HL-60 (cell line): ENCODE results near the gene TMEM45A.

Experiments used
- DNase-seq, 2 experiments: peaks; one replicate each; pipeline ENCODE4 v3.0.0-alpha.2; 2010 to 2020; ENCODE audit warnings: low read depth in 1 of 2, low spot score in 1 of 2
- H3K27ac ChIP-seq: fragments of 250-450 bp; sonication (Bioruptor Pico); replicated peaks from 2 replicates; pipeline ENCODE4 v1.5.1; 2020; ENCODE audit warnings: mild to moderate bottlenecking, moderate library complexity
- H3K27me3 ChIP-seq: fragments of 250-450 bp; sonication (Bioruptor Pico); 2 replicates; pipeline ENCODE4 v1.5.1; 2021; ENCODE audit warnings: mild to moderate bottlenecking, moderate library complexity; ENCODE audit not compliant: insufficient read depth, poor library complexity, severe bottlenecking
- H3K4me3 ChIP-seq: replicated peaks from 2 replicates; pipeline ENCODE4 v1.5.1; 2011; ENCODE audit warnings: mild to moderate bottlenecking, control low read depth, low read length; ENCODE audit not compliant: insufficient read depth
- CTCF ChIP-seq: IDR thresholded peaks from one replicate; pipeline ENCODE4 v1.5.1; 2011; ENCODE audit warnings: low read length, control low read depth, inconsistent platforms; ENCODE audit not compliant: insufficient read depth
- GABPA ChIP-seq: IDR thresholded peaks from 2 replicates; pipeline ENCODE4 v1.6.1; 2012; ENCODE audit warnings: low read depth
- POLR2AphosphoS5 ChIP-seq: IDR thresholded peaks from 2 replicates; pipeline ENCODE4 v1.6.1; 2012; ENCODE audit warnings: low read depth
- REST ChIP-seq: IDR thresholded peaks from 2 replicates; pipeline ENCODE4 v1.6.1; 2012; ENCODE audit warnings: low read depth; ENCODE audit not compliant: insufficient replicate concordance
- SPI1 ChIP-seq: IDR thresholded peaks from 2 replicates; pipeline ENCODE4 v1.6.1; 2012; ENCODE audit warnings: low read depth, mild to moderate bottlenecking, borderline replicate concordance

Gene TMEM45A

DNA sequence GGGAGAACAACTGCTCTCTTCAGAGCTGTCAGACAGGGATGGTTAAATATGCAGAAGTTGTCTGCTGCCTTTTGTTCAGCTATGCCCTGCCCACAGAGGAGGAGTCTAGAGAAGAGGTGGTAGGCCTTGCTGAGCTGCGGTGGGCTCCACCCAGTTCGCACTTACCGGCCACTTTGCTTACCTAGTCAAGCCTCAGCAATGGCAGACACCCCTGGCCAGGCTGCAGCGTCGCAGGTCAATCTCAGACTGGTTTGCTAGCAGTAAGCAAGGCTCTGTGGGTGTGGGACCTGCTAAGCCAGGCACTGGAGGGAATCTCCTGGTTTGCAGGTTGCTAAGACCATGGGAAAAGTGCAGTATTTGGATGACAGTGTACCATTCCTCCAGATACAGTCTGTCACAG, 12.3 kb upstream of the TMEM45A start:
- TF ChIP-seq SPI1 (no peak), GABPA (no peak), CTCF (no peak), POLR2AphosphoS5 (no peak), REST (no peak)
- Histone ChIP-seq H3K27ac (no peak overlapping the region), H3K4me3 (no peak overlapping the region), H3K27me3 (no peaks in the 10 kb centered on the region)
- DNase-seq, result no peak

DNA sequence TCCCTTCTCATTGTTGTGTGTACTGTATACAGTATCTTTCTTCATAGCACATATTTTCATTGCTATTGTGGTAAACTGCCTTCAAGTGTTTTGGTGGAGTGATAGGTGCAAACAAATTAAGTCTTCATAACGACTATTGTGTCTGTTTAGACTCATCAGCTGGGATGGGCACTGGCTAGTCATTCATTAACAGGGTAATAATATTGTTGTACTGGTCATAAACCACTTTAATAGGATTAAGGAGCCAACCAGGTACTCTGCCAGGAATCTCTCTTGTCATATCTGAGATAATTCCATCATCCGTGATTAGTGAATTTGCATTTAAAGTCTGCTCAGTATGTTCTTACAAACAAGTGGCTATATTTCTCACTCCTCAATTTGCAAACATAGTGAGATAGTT, 10.2 kb upstream of the TMEM45A start:
- no peak for DNase-seq
- Histone ChIP-seq H3K4me3 (no peak overlapping the region), H3K27me3 (no peaks in the 10 kb centered on the region), H3K27ac (no peak overlapping the region)
- TF ChIP-seq POLR2AphosphoS5, result no peak
- no peak for TF ChIP-seq GABPA
- TF ChIP-seq CTCF, result no peak
- no peak for TF ChIP-seq REST
- no peak for TF ChIP-seq SPI1

GRCh38 chr3:100483529-100483928, 8.9 kb upstream of the TMEM45A start:
- TF ChIP-seq POLR2AphosphoS5 (no peak), SPI1 (no peak), REST (no peak), CTCF (no peak), GABPA (no peak)
- H3K27ac ChIP-seq, result no peak overlapping the region
- no peak overlapping the region for H3K4me3 ChIP-seq
- no peaks in the 10 kb centered on the region for H3K27me3 ChIP-seq
- no peak for DNase-seq
